Tibial nerve (tissue), 4 donors: ENCODE results near the gene SYT9. TPM values are rescaled to one million over a fixed set of nuclear protein-coding genes. Genes with fewer than 3 reads are reported as not detected.

Source experiments
- DNase-seq, 2 donors: peaks; one replicate each; pipeline ENCODE4 v3.0.0-alpha.2; 2019; ENCODE audit warnings: low spot score in 2 of 2
- H3K27ac ChIP-seq, 4 donors: fragments of 200-600 bp; sonication (generic) in 3 of 4; one replicate each; pipeline ENCODE4 v1.5.1; 2017 to 2019; ENCODE audit warnings: mild to moderate bottlenecking in 1 of 4
- H3K27me3 ChIP-seq, 2 donors: fragments of 200-600 bp; sonication (generic) in 1 of 2; one replicate each; pipeline versions ENCODE4 v1.5.1 to v1.6.0; 2017 to 2019
- H3K36me3 ChIP-seq, 3 donors: fragments of 200-600 bp; sonication (generic); one replicate each; pipeline ENCODE4 v1.5.1; 2018 to 2019
- H3K4me1 ChIP-seq, 4 donors: fragments of 200-600 bp; sonication (generic) in 3 of 4; one replicate each; pipeline ENCODE4 v1.5.1; 2017 to 2019
- H3K4me3 ChIP-seq, 4 donors: fragments of 200-600 bp; sonication (generic) in 3 of 4; one replicate each; pipeline ENCODE4 v1.5.1; 2017 to 2019; ENCODE audit warnings: mild to moderate bottlenecking in 1 of 4, moderate library complexity in 1 of 4
- H3K9me3 ChIP-seq, 4 donors: fragments of 200-600 bp; sonication (generic) in 3 of 4; one replicate each; pipeline ENCODE4 v1.5.1; 2017 to 2019
- CTCF ChIP-seq, 5 experiments: fragments of 200-600 bp in 3 of 5; fragments of 450-650 bp in 2 of 5; sonication (generic) in 3 of 5; IDR thresholded peaks; one replicate each; pipeline ENCODE4 v1.5.1; 2016 to 2019; ENCODE audit warnings: antibody characterized with exemption in 5 of 5, mild to moderate bottlenecking in 3 of 5, moderate library complexity in 2 of 5
- EP300 ChIP-seq, 2 donors: sonication (generic); formaldehyde crosslinking; IDR thresholded peaks; one replicate each; pipeline ENCODE4 v1.6.1; 2017; ENCODE audit warnings: antibody characterized with exemption in 2 of 2, mild to moderate bottlenecking in 1 of 2
- POLR2A ChIP-seq, 2 donors: fragments of 450-650 bp; IDR thresholded peaks; one replicate each; pipeline ENCODE4 v1.6.1; 2017; ENCODE audit warnings: antibody characterized with exemption in 2 of 2, mild to moderate bottlenecking in 2 of 2, moderate library complexity in 2 of 2
- WGBS, 2 donors: methylation state at CpG; one replicate each; pipeline ENCODE4 v1.1.5; 2018; 5-methylcytosine and 5-hydroxymethylcytosine counted together
- total RNA-seq, 4 donors: library from RNA; depleted of rRNA; stranded (reverse); fragments of >200 nt; gene quantifications; one replicate each; pipeline ENCODE4 v1.1.0, GENCODE V29; 2016

SYT9 gene
- total RNA-seq, 4 donors from 2014 or later: 0.21 to 0.30 TPM; not detected in 2

DNA sequence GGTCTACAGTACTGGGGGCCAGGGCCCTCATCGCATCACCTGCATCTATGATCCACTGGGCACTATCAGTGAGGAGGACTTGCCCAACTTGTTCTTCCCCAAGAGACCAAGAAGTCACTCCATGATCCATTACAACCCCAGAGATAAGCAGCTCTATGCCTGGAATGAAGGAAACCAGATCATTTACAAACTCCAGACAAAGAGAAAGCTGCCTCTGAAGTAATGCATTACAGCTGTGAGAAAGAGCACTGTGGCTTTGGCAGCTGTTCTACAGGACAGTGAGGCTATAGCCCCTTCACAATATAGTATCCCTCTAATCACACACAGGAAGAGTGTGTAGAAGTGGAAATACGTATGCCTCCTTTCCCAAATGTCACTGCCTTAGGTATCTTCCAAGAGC is 258.3 kb downstream of the SYT9 start:
- no peak for DNase-seq
- Histone ChIP-seq H3K4me3 (no peak overlapping the region), H3K4me1 (peaks cover 0 to 33% (median 24%) of the 10 kb centered on the region in 4 donors), H3K9me3 (no peaks in the 10 kb centered on the region), H3K27ac (no peak overlapping the region), H3K27me3 (no peaks in the 10 kb centered on the region), H3K36me3 (peaks cover 0 to 6% (median 0%) of the 10 kb centered on the region in 3 donors)
- TF ChIP-seq POLR2A (IDR thresholded peaks at IDR 0.05): no peak
- no peak for TF ChIP-seq CTCF (IDR thresholded peaks at IDR 0.05)
- TF ChIP-seq EP300 (IDR thresholded peaks at IDR 0.05): no peak
- WGBS, 2 donors: 88 to 98% methylated on average over 2 of the region's 2 CpGs

- no peak for TF ChIP-seq POLR2A (IDR thresholded peaks at IDR 0.05)
- peak; percentile 84 to 86 for TF ChIP-seq EP300 (IDR thresholded peaks at IDR 0.05)
- no peak for TF ChIP-seq CTCF (IDR thresholded peaks at IDR 0.05)
Measured at GRCh38 chr11:7511401-7511800, 259.7 kb downstream of the SYT9 start.

GRCh38 chr11:7512525-7513233 is 261.0 kb downstream of the SYT9 start:
- peak overlapping the region; percentile 77 to 90 (median 88) for H3K4me3 ChIP-seq
- no peaks in the 10 kb centered on the region for H3K27me3 ChIP-seq
- peak; percentile 61 to 73 for DNase-seq
- peaks cover 0 to 34% (median 25%) of the 10 kb centered on the region in 4 donors for H3K4me1 ChIP-seq
- H3K36me3 ChIP-seq: no peaks in the 10 kb centered on the region
- no peaks in the 10 kb centered on the region for H3K9me3 ChIP-seq
- WGBS, 2 donors: 9 to 15% methylated on average over 18 of the region's 18 CpGs
- TF ChIP-seq CTCF (IDR thresholded peaks at IDR 0.05): no peak
- peak; percentile 47 to 66 for TF ChIP-seq EP300 (IDR thresholded peaks at IDR 0.05)
- no peak for TF ChIP-seq POLR2A (IDR thresholded peaks at IDR 0.05)
- peak overlapping the region; percentile 89 to 96 (median 95) for H3K27ac ChIP-seq

More at GRCh38 chr11:7511401-7511800, 259.7 kb downstream of the SYT9 start:
- Histone ChIP-seq H3K36me3 (no peaks in the 10 kb centered on the region), H3K9me3 (no peaks in the 10 kb centered on the region), H3K27me3 (no peaks in the 10 kb centered on the region), H3K27ac (peak overlapping the region; percentile 89 to 96 (median 95)), H3K4me1 (peaks cover 0 to 34% (median 25%) of the 10 kb centered on the region in 4 donors), H3K4me3 (no peak overlapping the region)
- DNase-seq: peak; percentile 30 to 66
- WGBS, 2 donors: 32 to 33% methylated on average over 5 of the region's 5 CpGs

DNA sequence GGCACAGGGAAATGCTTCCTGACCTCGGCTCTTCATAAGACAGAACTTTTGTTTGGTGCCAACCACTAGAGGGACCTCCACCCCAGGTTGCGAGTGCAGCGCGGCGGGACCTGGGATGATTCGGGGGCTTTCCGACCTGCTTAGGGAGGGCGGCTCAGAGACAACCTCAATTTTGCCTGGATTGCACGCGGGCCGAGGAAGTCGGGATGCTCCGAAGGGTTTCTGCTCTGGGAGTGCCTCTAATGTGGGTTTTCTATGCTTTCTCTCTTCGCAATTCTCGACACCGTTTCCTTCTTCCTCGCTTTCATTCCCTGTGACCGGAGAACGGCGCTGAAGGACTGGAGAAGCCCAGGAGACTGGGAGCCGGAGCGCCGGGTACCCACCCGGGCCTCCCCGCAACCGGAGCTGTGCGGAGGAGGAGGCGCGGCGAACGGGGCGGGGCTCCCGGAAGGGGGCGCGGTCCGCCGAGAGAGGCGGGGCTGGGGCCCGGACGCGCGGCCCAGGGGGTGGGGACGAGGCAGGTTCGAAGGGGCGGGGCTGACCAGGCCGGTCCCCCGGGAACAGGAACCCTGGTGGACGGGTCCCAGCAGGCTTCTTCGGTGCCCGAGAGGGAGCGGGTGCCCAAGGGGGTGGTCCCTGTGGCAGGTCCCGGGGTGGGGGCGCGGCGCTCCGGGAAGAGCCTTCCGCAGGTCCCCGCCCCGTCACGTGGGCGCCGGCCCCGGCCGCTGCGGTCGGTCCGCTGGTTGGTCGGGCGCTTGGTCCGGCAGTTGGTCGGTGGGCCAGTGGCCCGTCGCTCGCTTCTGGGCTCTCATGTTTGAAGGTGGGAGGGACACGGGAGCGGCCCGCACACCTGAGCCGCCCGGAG is 261.8 kb downstream of the SYT9 start, which contains the start of gene PPFIBP2:
PPFIBP2 (plus strand) TSS at position 766 of the 865 bp plus-strand sequence. CDS start 35,477 bp downstream, outside the sequence.
- Histone ChIP-seq H3K4me3 (peak within 1 kb of the TSS; percentile 77 to 90 (median 88)), H3K4me1 (peaks cover 0 to 34% (median 25%) of the 10 kb centered on the region in 4 donors), H3K27me3 (no peaks in the 10 kb centered on the region), H3K9me3 (no peaks in the 10 kb centered on the region), H3K36me3 (no peaks in the 10 kb centered on the region), H3K27ac (peak within 1 kb of the TSS; percentile 89 to 96 (median 95))
- DNase-seq: peak; percentile 66 to 67
- 0 to 1% methylated on average over 43 to 75 of the region's 79 CpGs for WGBS, 2 donors
- peak; percentile 60 to 79 (median 65) for TF ChIP-seq CTCF (IDR thresholded peaks at IDR 0.05)
- TF ChIP-seq POLR2A (IDR thresholded peaks at IDR 0.05): peak; percentile 45 to 79
- TF ChIP-seq EP300 (IDR thresholded peaks at IDR 0.05): peak in 1 of 2 donors; percentile 64
